SK-N-SH treated with all-trans-retinoic acid at 6 μM for 48 hours (cell line): Measurements from ENCODE around the gene CFAP73.

Experiments used
- BACH2 ChIP-seq: fragments of 250-450 bp; sonication (Bioruptor Pico); IDR thresholded peaks from 2 replicates; pipeline ENCODE4 v1.9.0; 2021; ENCODE audit warnings: mild to moderate bottlenecking, borderline replicate concordance
- GLIS3 ChIP-seq: fragments of 250-450 bp; sonication (Bioruptor Pico); IDR thresholded peaks from 2 replicates; pipeline ENCODE4 v1.5.0; 2020; ENCODE audit warnings: mild to moderate bottlenecking, moderate library complexity
- PATZ1 ChIP-seq: fragments of 250-450 bp; sonication (Bioruptor Pico); IDR thresholded peaks from 2 replicates; pipeline ENCODE4 v1.8.0; 2020; ENCODE audit warnings: mild to moderate bottlenecking, moderate library complexity, borderline replicate concordance
- TOX ChIP-seq: fragments of 250-450 bp; sonication (Bioruptor Pico); IDR thresholded peaks from 2 replicates; pipeline ENCODE4 v1.8.0; 2021; ENCODE audit warnings: mild to moderate bottlenecking, moderate library complexity, borderline replicate concordance
- ZFP3 ChIP-seq: fragments of 250-450 bp; sonication (Bioruptor Pico); IDR thresholded peaks from 2 replicates; pipeline ENCODE4 v1.5.0; 2020; ENCODE audit warnings: mild to moderate bottlenecking, moderate library complexity
- ZNF8 ChIP-seq: fragments of 450-650 bp; formaldehyde crosslinking; IDR thresholded peaks from 2 replicates; pipeline ENCODE4 v1.5.0; 2020; ENCODE audit warnings: mild to moderate bottlenecking, moderate library complexity

GRCh38 chr12:113131556-113131955, 18.0 kb upstream of the CFAP73 start:
- TF ChIP-seq ZFP3 (CRISPR knock-in tag) (no peak), BACH2 (CRISPR knock-in tag) (no peak), PATZ1 (CRISPR knock-in tag) (no peak), TOX (CRISPR knock-in tag) (no peak), GLIS3 (CRISPR knock-in tag) (no peak), ZNF8 (CRISPR knock-in tag) (no peak)
